Measurements from ENCODE around the gene PYDC2. TPM values are rescaled to one million over a fixed set of nuclear protein-coding genes. Genes with fewer than 3 reads are reported as not detected.

PYDC2 gene
- total RNA-seq, 1 donor, result not detected

- Histone ChIP-seq H3K27me3 (ENCODE audit: insufficient read depth, low read length) (no peaks in the 10 kb centered on the region), H3K9me3 (ENCODE audit: low read depth, low read length) (no peaks in the 10 kb centered on the region), H3K4me3 (ENCODE audit: low read length) (no peak overlapping the region), H3K4me1 (ENCODE audit: insufficient read depth, low read length) (no peaks in the 10 kb centered on the region)
Measured at GRCh38 chr3:191499307-191500080, 38.5 kb downstream of the PYDC2 start.

- no peaks in the 10 kb centered on the region for H3K27me3 ChIP-seq (ENCODE audit: insufficient read depth, low read length)
- H3K9me3 ChIP-seq (ENCODE audit: low read depth, low read length), result no peaks in the 10 kb centered on the region
- H3K4me1 ChIP-seq (ENCODE audit: insufficient read depth, low read length), result no peaks in the 10 kb centered on the region
- H3K4me3 ChIP-seq (ENCODE audit: low read length), result no peak overlapping the region
Measured at GRCh38 chr3:191500892-191501291, 39.9 kb downstream of the PYDC2 start.

- Histone ChIP-seq H3K4me1 (ENCODE audit: insufficient read depth, low read length) (no peaks in the 10 kb centered on the region), H3K27me3 (ENCODE audit: insufficient read depth, low read length) (no peaks in the 10 kb centered on the region), H3K9me3 (ENCODE audit: low read depth, low read length) (no peaks in the 10 kb centered on the region), H3K4me3 (ENCODE audit: low read length) (no peak overlapping the region)
Measured at GRCh38 chr3:191502583-191502982, 41.6 kb downstream of the PYDC2 start.

- Histone ChIP-seq H3K4me3 (ENCODE audit: low read length) (no peak overlapping the region), H3K4me1 (ENCODE audit: insufficient read depth, low read length) (no peaks in the 10 kb centered on the region)
Measured at GRCh38 chr3:191509078-191509477, 48.1 kb downstream of the PYDC2 start.

More at GRCh38 chr3:191509078-191509477, 48.1 kb downstream of the PYDC2 start:
- H3K9me3 ChIP-seq (ENCODE audit: low read depth, low read length), result no peaks in the 10 kb centered on the region
- no peaks in the 10 kb centered on the region for H3K27me3 ChIP-seq (ENCODE audit: insufficient read depth, low read length)

Other genes with a start within 250 kb of the PYDC2 start
- gene CCDC50, start 131.8 kb upstream of the PYDC2 start, total RNA-seq, result 31.0 TPM
- gene UTS2B, start 130.6 kb upstream of the PYDC2 start, total RNA-seq, result 0.21 TPM